HG03575 (cell line): ENCODE measurements around the gene MLPH.
"Not testable (repeated sequence)": the region's sequence is repeated elsewhere in the genome, so short reads cannot be mapped to it uniquely, and the experiment has no call there.

Source experiments
- ATAC-seq: cut with Tn5 transposase; IDR thresholded peaks from one replicate; pipeline ENCODE4 v1.9.1; 2021; ENCODE audit not compliant: unreplicated experiment, insufficient number of reproducible peaks, low FRiP score; ENCODE audit errors: extremely low read depth

MLPH gene

DNA sequence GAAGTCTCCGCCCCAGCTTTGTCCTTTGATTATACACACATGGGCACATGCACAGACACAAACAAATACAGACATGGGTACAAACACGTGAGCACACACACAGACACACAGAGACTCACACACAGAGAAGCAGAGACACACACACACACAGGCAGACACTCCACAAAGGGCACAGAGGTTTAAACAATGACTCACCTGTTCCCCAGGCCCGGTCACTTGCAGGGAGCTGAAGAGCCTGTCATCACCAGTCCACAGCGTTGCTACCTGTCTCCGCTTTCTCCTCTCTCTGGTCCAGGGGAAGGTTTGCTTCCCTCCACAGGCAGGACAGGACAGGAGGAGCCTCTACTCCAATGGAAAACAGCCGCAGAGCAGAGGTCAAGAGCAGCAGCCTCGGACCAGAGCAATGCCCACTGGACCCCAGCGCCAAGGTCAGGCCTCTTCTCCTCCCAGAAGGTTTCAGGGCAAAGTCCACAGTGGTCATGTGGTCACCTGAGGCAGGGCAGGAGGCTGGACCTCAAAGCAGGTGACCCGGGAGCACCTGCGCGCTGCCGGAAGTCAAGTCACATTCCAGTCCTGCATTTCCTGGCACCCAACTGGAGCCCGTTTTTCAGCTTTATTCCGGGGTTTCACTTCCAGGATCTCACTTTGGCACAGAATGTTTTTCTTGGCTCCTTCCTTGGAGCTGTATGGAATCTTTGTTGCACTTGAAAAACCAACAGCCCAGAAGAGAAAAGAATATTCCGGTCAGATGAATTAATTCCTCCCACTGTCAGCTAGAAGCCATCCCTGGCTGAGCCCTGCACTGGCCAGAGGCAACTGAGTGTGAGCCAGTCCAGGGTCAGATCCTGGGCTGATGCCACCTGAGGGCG, 103.5 kb downstream of the MLPH start, which contains the start of gene RAB17:
Gene RAB17, minus strand, starts transcription at position 463 of the 869 bp plus-strand sequence. CDS start 4,580 bp downstream, outside the sequence.
- ATAC-seq, result no peak

DNA sequence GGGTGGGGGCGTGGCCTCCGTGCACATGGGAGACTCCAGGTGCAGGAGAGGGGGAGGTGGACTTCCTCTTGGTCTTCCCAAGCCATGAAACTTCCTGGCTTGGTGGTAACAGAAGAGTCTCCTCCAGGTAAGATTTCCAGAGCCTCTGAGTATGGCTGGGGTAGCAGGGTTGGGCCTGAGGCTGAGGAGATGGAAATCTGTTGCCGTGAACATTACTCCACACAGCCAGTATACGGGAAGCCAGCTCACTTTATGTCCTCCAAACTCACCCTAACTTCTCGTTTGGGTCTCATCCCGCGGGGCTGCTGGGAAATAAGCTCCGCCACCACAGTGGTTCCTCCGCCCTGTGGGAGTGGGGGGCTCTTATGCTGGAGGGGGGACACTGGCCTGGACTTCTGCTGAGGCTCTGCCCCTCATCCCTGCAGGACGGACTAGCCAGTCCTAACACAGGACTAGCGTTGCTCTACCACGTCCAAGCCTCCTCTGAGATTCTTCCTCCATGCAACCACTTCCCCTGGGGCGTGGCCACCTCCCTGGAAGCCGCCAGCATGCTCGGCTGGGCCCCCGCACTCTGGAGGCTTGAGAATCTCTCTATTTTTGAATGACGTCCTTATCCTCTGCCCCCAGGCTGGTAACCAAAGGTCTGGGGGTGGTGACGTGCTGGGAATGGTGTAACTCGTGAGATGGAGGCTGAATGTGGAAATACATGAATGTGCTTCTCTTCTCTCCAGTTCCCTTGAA, 104.3 kb downstream of the MLPH start:
- no peak for ATAC-seq

- ATAC-seq, result no peak
Observed at GRCh38 chr2:237592425-237592980, 105.5 kb downstream of the MLPH start.

DNA sequence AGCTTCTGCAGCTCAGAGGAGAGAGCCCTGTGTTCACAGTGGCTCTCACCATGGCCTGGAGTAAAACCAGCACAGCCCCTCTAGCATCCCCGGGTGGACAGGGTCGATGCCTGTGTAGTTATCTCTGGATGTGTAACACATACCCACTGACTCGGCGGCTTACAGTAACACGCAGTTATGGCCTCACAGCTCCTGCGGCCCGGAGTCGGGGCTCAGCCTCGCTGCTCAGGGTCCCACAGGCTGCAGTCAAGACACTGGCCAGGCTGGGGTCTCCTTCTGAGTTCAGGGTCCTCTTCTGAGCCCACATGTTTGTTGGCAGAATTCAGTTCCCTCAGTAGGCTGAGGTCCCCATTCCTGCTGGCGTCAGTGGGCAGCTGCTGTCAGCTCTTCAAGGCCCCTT, 106.0 kb downstream of the MLPH start:
- no peak for ATAC-seq

DNA sequence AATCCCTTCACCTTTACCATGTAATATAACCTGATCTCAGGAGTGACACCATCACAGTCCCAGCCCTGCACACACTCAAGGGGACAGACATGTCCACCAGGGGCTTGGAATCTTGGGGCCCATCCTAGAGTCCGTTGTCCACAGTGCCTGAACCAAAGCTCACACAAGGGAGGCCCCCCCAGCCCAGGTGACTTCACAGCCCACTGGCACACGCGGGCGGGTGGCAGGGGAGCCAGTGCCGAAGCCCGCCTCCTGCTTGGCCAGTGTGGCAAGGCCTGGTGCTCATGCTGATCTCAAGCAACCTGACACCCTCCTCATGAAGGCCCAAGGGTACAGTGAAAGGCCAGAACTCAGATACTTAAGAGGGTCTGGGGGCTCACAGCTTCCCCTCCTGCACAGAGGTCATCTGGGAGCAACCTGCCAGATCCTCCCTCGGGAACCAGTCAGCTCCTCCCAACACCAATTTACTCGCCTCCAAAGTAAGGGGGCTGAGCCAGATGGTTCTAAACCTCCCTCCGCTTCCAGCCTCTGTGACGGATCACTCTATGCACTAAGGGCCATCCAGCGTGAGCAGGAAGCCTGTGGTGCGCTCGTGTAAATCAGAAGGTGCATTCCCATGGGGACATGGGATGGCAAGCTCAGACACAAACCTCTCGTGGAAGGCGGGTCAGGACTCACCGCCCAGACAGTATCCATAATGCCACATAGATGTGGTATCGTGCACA, 106.7 kb downstream of the MLPH start:
- no peak for ATAC-seq

DNA sequence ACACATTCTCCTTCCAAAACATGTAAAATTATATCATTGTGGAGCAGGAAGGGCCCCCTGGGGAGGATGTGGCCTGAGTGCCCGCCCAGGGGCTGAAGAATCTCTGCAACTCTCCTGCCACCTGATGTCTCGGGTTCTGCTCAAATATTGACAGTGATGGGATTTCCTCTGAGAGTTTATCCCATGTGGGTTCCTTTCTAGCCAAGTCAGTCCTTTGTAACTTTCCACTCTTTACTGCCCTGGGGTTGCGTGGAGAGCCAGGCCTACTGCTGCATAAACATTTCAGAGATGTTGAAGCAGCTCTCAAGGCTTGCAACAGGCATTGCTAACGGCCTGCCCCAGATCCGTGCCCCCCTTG, 107.4 kb downstream of the MLPH start:
- no peak for ATAC-seq

DNA sequence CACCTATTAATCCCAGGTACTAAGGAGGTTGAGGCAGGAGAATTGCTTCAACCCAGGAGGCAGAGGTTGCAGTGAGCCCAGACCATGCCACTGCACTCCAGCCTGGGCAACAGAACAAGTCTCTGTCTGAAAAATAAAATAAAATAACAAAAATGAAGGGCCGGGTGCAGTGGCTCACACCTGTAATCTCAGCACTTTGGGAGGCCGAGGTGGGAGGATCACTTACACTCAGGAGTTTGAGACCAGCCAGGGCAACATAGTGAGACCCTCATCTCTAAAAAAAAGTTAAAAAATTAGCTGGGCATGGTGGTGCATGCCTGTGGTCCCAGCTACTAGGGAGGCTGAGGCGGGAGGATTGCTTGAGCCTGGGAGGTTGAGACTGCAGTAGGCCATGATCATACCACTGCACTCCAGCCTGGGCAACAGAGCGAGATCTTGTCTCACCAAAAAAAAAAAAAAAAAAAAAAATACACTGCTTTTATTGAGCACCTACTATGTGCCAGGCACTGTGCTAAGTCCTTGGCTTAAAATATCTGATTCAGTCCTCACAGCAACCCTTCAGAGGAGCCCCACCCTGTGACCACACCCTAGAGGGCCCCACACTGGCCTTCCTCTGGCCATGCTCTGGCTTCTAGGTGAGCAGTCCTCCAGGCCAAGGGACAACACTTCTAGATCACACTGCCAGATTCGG, 108.9 kb downstream of the MLPH start:
- ATAC-seq, result not testable (repeated sequence)

GRCh38 chr2:237596520-237597195, 109.6 kb downstream of the MLPH start:
- ATAC-seq, result no peak

DNA sequence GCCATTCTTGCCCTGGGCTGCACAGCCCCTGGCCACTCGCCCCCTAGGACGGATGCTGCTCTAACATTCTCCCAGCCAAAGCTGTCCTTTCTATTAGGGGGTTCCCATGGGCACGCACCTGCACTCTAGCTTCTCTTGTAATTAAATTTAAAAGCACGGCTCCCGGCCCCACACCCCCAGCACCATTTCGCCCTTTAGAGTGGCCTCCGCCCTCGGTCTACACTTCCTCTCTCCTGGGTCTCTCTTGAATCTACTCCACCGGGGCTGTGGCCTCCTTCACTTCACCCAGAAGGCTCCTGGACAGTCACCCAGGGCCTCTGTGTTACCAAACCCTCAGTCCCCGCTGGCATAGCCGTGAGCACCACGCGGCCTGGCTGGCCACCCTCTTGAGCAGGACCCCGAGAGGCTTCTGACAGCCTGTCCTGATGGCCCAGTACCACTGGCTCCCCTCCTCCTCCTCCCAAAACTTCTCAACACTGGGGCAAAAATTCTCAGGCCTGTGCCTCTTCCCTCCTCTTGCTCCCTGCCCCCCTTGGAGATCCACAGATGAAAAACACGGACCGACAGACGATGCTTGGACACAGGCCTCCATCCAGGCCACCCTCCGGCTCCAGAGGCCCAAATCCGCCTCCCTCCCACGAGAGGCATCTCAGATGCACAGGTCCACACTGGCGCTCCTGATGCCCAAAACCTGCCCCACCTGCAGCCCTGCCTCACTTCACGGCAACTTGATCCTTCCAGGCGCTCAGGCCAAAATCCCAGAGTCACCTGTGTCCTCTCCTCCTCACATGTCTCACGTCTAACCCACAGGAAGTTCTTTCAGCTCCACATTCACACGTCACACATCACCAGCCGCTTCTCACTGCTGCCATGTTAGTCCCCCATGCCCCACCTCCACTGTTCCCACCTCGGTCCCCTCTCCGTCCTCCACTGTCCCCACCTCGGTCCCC, 110.4 kb downstream of the MLPH start:
- ATAC-seq, result no peak

DNA sequence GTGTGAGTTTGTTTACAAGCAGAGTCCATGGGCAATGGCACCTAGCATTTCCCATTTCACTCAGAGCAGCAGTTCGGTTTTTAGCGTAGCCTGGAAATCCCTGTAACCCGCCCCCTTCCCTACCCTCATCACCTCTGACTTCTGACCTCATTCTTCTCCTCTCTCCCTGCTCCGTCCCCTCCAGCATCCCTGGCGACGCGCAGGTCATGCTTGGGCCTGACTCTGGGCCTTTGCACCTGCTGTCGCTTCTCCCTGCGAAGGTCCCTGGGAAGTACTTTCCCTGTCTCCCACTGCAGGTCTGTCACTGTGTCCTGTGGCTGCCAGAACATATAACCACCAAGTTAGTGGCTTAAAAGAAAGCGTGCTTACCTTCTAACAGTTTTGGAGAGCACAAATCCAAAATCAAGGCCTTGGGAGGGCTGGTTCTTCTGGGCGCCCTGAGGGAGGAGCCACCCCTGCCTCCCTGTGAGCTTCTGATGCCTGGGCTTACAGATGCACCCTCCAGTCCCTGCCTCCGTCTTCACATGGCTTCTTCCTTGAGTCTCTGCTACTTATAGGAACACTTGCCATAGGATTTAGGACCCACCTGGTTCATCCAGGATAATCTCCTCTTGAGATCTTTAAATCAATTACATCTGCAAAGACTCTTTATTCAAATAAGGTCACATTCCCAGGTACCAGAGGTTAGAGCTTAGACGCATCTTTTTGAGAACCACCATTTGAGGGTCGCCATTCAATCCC, 111.6 kb downstream of the MLPH start:
- ATAC-seq, result no peak

- ATAC-seq, result no peak
Observed at GRCh38 chr2:237599465-237600110, 112.5 kb downstream of the MLPH start.

DNA sequence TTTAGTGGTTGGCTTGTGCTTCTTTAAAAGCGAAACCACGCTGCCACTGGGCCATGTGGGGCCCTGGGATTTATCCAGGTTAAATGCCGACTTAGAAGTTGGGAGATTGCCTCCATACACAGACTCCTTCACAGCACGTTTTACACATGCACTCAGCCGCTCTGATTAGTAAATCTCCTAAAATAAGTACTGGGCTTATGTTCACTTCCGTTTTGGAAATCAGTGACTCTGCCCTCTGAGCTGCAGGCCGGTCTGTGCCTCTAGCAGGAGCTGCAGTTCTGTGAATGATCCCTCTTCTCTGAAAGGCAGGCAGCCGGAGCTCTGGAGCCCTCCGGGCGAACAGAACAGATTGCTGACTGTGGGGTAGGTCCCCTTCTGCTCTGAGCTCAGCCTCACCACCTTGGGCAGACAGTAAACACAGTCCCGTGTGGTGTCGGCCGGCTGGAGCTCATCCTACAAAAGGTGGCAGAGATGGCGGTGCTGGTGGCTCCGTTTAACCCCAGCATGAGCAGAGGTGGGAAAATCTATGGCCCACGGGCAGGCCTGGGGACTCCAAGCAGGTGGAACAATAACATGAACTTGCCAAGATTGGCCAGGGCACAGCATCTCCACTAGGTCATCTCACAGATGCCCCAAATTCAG, 113.3 kb downstream of the MLPH start:
- ATAC-seq, result no peak

DNA sequence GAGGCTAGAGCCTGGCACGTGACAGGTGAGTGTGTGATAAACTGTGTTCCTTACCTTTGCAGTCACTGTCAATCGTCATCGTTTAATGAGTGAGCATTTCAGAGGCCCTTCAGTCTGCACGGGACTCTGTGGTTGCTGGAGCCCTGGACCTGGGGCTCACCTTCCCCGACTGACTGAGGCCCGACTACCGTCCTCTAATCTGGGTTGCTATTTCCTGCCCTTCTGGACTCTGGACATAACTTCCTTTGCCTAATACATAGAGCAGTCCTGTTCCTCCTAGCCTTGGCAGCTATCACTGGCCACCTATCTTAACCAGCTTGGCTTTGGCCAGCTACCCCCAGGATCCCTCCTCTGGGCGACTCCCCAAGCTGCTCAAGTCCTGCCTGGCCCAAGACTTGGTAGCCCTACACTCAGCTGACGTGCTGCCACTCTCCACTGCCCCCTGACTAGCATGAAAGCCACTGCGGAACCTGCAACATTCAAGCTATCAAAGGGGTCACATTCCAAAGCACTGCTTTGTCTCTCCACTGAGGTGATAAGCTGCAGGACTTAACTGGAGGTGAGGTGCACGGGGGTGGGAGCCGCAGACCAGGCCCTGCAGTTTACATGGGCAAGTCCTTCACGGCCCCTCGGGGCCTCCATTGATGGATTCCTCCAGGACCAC, 114.5 kb downstream of the MLPH start:
- no peak for ATAC-seq

GRCh38 chr2:237602409-237602808, 115.4 kb downstream of the MLPH start:
- no peak for ATAC-seq

- ATAC-seq, result no peak
Observed at GRCh38 chr2:237603049-237603717, 116.1 kb downstream of the MLPH start.
